ENCODE data around the gene OSER1.
"Not testable (repeated sequence)": the region's sequence is repeated elsewhere in the genome, so short reads cannot be mapped to it uniquely, and the experiment has no call there.

Gene OSER1

GRCh38 chr20:44200983-44201382 lies 9.6 kb downstream of the OSER1 start:
- DNase-seq (ENCODE audit: low read depth): no peak

GRCh38 chr20:44200371-44200770 lies 10.2 kb downstream of the OSER1 start:
- DNase-seq (ENCODE audit: low read depth): no peak

GRCh38 chr20:44199877-44200276 lies 10.7 kb downstream of the OSER1 start:
- no peak for DNase-seq (ENCODE audit: low read depth)

- no peak for DNase-seq (ENCODE audit: low read depth)
Measured at GRCh38 chr20:44198872-44199271, 11.7 kb downstream of the OSER1 start.

GRCh38 chr20:44196271-44196670 lies 14.3 kb downstream of the OSER1 start:
- no peak for DNase-seq (ENCODE audit: low read depth)

- no peak for DNase-seq (ENCODE audit: low read depth)
Measured at GRCh38 chr20:44195605-44196004, 15.0 kb downstream of the OSER1 start.

GRCh38 chr20:44193801-44194200 lies 16.8 kb downstream of the OSER1 start:
- no peak for DNase-seq (ENCODE audit: low read depth)

- DNase-seq (ENCODE audit: low read depth): not testable (repeated sequence)
Measured at GRCh38 chr20:44191640-44192039, 18.9 kb downstream of the OSER1 start.

GRCh38 chr20:44190197-44190852 lies 20.2 kb downstream of the OSER1 start:
- not testable (repeated sequence) for DNase-seq (ENCODE audit: low read depth)

- no peak for DNase-seq (ENCODE audit: low read depth)
Measured at GRCh38 chr20:44188752-44189151, 21.8 kb downstream of the OSER1 start.

- DNase-seq (ENCODE audit: low read depth): no peak
Measured at GRCh38 chr20:44187772-44188709, 22.5 kb downstream of the OSER1 start.

- DNase-seq (ENCODE audit: low read depth): no peak
Measured at GRCh38 chr20:44187054-44187771, 23.4 kb downstream of the OSER1 start, which contains the start of gene JPH2. Gene JPH2 (minus strand): TSS chr20:44187188. CDS start chr20:44186705, 483 bp downstream.

GRCh38 chr20:44186674-44187053 lies 23.9 kb downstream of the OSER1 start:
- no peak for DNase-seq (ENCODE audit: low read depth)

GRCh38 chr20:44186201-44186600 lies 24.4 kb downstream of the OSER1 start:
- DNase-seq (ENCODE audit: low read depth): no peak

- no peak for DNase-seq (ENCODE audit: low read depth)
Measured at GRCh38 chr20:44185574-44185973, 25.0 kb downstream of the OSER1 start.

- DNase-seq (ENCODE audit: low read depth): no peak
Measured at GRCh38 chr20:44183282-44183681, 27.3 kb downstream of the OSER1 start.

- DNase-seq (ENCODE audit: low read depth): no peak
Measured at GRCh38 chr20:44182863-44183262, 27.7 kb downstream of the OSER1 start.

- no peak for DNase-seq (ENCODE audit: low read depth)
Measured at GRCh38 chr20:44182135-44182765, 28.3 kb downstream of the OSER1 start.

GRCh38 chr20:44181611-44182010 lies 29.0 kb downstream of the OSER1 start:
- DNase-seq (ENCODE audit: low read depth): no peak

GRCh38 chr20:44180814-44181213 lies 29.8 kb downstream of the OSER1 start:
- DNase-seq (ENCODE audit: low read depth): no peak

GRCh38 chr20:44176833-44177534 lies 33.6 kb downstream of the OSER1 start:
- no peak for DNase-seq (ENCODE audit: low read depth)
